Measurements from ENCODE around the gene POU2F1. TPM values are rescaled to one million over a fixed set of nuclear protein-coding genes. Genes with fewer than 3 reads are reported as not detected.

POU2F1 gene
- total RNA-seq, 1 experiment from 2014 or later, result 24.5 TPM

Other genes starting within 250 kb of the POU2F1 start
- gene ILDR2, start 245.3 kb upstream of the POU2F1 start, total RNA-seq (2021; ENCODE audit: unreplicated experiment), result 2.4 TPM
- not detected for gene MAEL, start 231.6 kb upstream of the POU2F1 start, total RNA-seq (2021; ENCODE audit: unreplicated experiment)
- 0.22 TPM for gene GPA33, start 130.5 kb upstream of the POU2F1 start, total RNA-seq (2021; ENCODE audit: unreplicated experiment)
- not detected for gene STYXL2, start 126.8 kb upstream of the POU2F1 start, total RNA-seq (2021; ENCODE audit: unreplicated experiment)

Data from HCT116 (cell line).